Dendritic cell treated with granulocyte-macrophage colony-stimulating factor and Interleukin-4, amounts not matched to agents 40 ng/mL and 50 ng/mL, for 4 days (primary cell): ENCODE measurements around the gene MEIOSIN.

Source experiments
- H3K27ac Mint-ChIP-seq: one replicate; pipeline ENCODE4 v1.8.0; 2022; ENCODE audit warnings: mild to moderate bottlenecking, mixed read lengths
- H3K27me3 Mint-ChIP-seq: one replicate; pipeline ENCODE4 v1.8.0; 2022; ENCODE audit warnings: mild to moderate bottlenecking, mixed read lengths
- H3K36me3 Mint-ChIP-seq: one replicate; pipeline ENCODE4 v1.8.0; 2022; ENCODE audit warnings: low read depth, mixed read lengths
- H3K4me1 Mint-ChIP-seq: one replicate; pipeline ENCODE4 v1.8.0; 2022; ENCODE audit warnings: low read depth, mixed read lengths
- H3K4me3 Mint-ChIP-seq: one replicate; pipeline ENCODE4 v1.8.0; 2022; ENCODE audit warnings: mild to moderate bottlenecking, moderate library complexity, mixed read lengths
- H3K9me3 Mint-ChIP-seq: one replicate; pipeline ENCODE4 v1.8.0; 2022; ENCODE audit warnings: mixed read lengths
- intact Hi-C: fragments of 100-400 bp; cut with micrococcal nuclease; formaldehyde crosslinking; loops from one replicate; pipeline ENCODE4 v1.15.0; 2022

Gene MEIOSIN

DNA sequence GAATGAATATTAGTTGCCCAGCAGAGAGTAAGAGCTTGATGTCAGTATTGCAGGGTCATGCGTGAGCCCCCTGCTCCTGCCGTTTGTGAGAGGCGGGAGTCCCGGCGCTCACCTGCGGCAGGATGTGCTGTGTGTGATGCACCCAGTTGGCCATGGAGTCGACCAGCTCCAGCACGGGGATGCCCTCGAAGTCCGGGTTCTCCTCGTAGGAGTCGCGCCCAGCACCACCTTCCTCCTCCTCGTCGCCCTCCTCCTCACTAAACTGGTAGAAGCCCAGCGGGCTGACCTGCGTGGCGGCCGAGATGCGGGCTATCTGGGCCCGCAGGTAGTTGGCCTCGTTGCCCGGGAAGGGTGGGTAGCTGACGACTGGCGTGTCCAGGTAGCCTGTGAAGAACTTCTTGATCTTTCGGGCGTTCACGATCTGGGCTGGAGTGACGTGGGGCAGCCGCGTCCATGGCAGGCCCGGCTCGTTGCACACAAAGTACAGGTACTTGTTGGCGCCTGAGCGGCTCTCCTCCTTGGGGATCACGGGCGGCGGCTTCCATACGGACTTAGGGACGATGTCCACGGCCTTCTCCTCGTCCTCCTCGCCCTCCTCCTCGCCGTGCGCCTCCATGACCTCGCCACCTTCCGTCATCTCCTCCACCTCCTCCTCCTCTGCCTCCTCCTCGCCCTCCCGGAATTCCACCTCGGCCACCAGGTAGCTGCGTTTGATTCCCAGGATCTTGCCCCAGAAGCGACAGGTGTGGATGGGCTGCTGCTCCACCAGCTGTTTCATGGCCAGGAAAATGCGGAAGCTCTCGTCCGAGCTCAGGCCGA is 71.1 kb downstream of the MEIOSIN start:
- Mint-ChIP-seq H3K27ac (no peak overlapping the region), H3K4me3 (no peak overlapping the region)

GRCh38 chr19:45804959-45805230 is 71.7 kb downstream of the MEIOSIN start:
- no peak overlapping the region for H3K27ac Mint-ChIP-seq
- no peaks in the 10 kb centered on the region for H3K9me3 Mint-ChIP-seq
- no peak overlapping the region for H3K4me3 Mint-ChIP-seq
- H3K27me3 Mint-ChIP-seq: peaks cover 84% of the 10 kb centered on the region
- peaks cover 25% of the 10 kb centered on the region for H3K4me1 Mint-ChIP-seq
- intact Hi-C loops: no loop called here
- no peaks in the 10 kb centered on the region for H3K36me3 Mint-ChIP-seq

More for the DNA sequence above, 71.1 kb downstream of the MEIOSIN start:
- intact Hi-C loops: no loop called here
- peaks cover 86% of the 10 kb centered on the region for H3K27me3 Mint-ChIP-seq
- no peaks in the 10 kb centered on the region for H3K9me3 Mint-ChIP-seq
- H3K36me3 Mint-ChIP-seq: no peaks in the 10 kb centered on the region
- peaks cover 23% of the 10 kb centered on the region for H3K4me1 Mint-ChIP-seq

DNA sequence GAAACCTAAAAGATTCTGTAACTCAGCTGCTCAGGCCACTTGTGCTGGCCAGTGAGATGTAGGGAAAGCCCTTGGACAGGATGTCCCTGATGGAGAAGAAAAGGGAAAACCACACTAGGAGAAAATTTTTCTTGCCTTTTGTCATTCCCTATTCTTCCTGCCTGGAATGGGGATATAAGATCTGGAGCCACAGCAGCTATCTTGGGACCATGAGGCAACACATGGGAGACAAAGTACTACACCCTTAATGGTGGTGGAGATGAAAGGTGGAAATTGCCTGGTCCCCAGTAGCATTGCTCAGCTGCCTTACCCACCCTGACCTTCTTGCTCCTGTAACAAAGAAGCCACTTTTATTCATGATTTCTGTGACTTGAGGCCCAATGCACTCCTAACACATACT is 72.5 kb downstream of the MEIOSIN start:
- Mint-ChIP-seq H3K9me3 (no peaks in the 10 kb centered on the region), H3K36me3 (no peaks in the 10 kb centered on the region), H3K4me1 (peaks cover 25% of the 10 kb centered on the region), H3K27ac (no peak overlapping the region), H3K27me3 (peaks cover 82% of the 10 kb centered on the region), H3K4me3 (no peak overlapping the region)
- intact Hi-C loops: no loop called here

GRCh38 chr19:45809643-45810159 is 76.5 kb downstream of the MEIOSIN start:
- H3K27me3 Mint-ChIP-seq: peaks cover 77% of the 10 kb centered on the region
- H3K9me3 Mint-ChIP-seq: no peaks in the 10 kb centered on the region
- H3K4me3 Mint-ChIP-seq: no peak overlapping the region
- peaks cover 26% of the 10 kb centered on the region for H3K4me1 Mint-ChIP-seq
- no peaks in the 10 kb centered on the region for H3K36me3 Mint-ChIP-seq
- intact Hi-C loops: no loop called here
- no peak overlapping the region for H3K27ac Mint-ChIP-seq

GRCh38 chr19:45812297-45812696 is 79.1 kb downstream of the MEIOSIN start:
- H3K27ac Mint-ChIP-seq: no peak overlapping the region
- no peak overlapping the region for H3K4me3 Mint-ChIP-seq
- H3K27me3 Mint-ChIP-seq: peaks cover 82% of the 10 kb centered on the region
- no peaks in the 10 kb centered on the region for H3K9me3 Mint-ChIP-seq
- intact Hi-C loops: no loop called here
- H3K36me3 Mint-ChIP-seq: peaks cover 19% of the 10 kb centered on the region
- H3K4me1 Mint-ChIP-seq: peaks cover 25% of the 10 kb centered on the region
